IPS DF 6.9 (cell line): ENCODE measurements around the gene MILR1.
"Not testable (repeated sequence)": the region's sequence is repeated elsewhere in the genome, so short reads cannot be mapped to it uniquely, and the experiment has no call there.

Experiments
- DNase-seq: peaks from one replicate; pipeline ENCODE4 v3.0.0-alpha.2; 2013; ENCODE audit warnings: low read depth, low spot score
- H3K27ac ChIP-seq: one replicate; pipeline ENCODE4 v1.5.1; 2013; ENCODE audit warnings: low read length, control low read depth
- H3K27me3 ChIP-seq: 2 replicates; pipeline ENCODE4 v1.6.1; 2013; ENCODE audit warnings: mild to moderate bottlenecking, low read length; ENCODE audit not compliant: control insufficient read depth, insufficient read depth
- H3K36me3 ChIP-seq: 2 replicates; pipeline ENCODE4 v1.6.1; 2013; ENCODE audit warnings: low read length; ENCODE audit not compliant: control insufficient read depth, insufficient read depth
- H3K4me1 ChIP-seq: 2 replicates; pipeline ENCODE4 v1.6.1; 2013; ENCODE audit warnings: low read length; ENCODE audit not compliant: control insufficient read depth, insufficient read depth
- H3K4me3 ChIP-seq: 2 replicates; pipeline ENCODE4 v1.5.1; 2013; ENCODE audit warnings: mild to moderate bottlenecking, low read length
- H3K9me3 ChIP-seq: 2 replicates; pipeline ENCODE4 v1.6.1; 2013; ENCODE audit warnings: low read length, inconsistent platforms; ENCODE audit not compliant: control insufficient read depth, insufficient read depth
- WGBS: extraction: QIAGEN DNeasy Blood & Tissue Kit; methylation state at CpG from one replicate; pipeline ENCODE4 v1.1.7; 2013; ENCODE audit warnings: mixed read lengths, missing lambda C conversion rate; ENCODE audit not compliant: insufficient read length, insufficient coverage; 5-methylcytosine and 5-hydroxymethylcytosine counted together

MILR1 gene

DNA sequence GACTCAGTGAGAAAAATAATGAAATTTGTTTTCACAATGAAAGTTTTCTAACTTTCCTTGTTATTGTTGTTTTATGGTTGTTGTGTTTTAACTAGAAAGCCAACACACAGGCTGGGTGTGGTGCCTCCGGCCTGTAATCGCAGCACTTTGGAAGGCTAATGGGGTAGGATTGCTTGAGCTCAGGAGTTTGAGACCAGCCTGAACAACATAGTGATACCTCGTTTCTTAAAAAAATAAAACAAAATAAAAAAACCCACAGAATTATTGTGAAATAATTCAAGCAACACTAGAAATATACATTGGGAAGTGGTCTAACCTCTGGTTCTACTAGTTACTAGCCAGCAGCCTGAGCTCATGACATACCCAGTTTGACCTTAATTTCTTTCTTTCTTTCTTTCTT, 630 bp downstream of the MILR1 start:
- Histone ChIP-seq H3K36me3 (no peaks in the 10 kb centered on the region), H3K4me1 (no peaks in the 10 kb centered on the region), H3K27me3 (no peaks in the 10 kb centered on the region), H3K27ac (no peak overlapping the region), H3K4me3 (no peak overlapping the region), H3K9me3 (no peaks in the 10 kb centered on the region)
- WGBS: no CpG with 5 or more reads among the region's 3 CpGs
- DNase-seq: no peak

DNA sequence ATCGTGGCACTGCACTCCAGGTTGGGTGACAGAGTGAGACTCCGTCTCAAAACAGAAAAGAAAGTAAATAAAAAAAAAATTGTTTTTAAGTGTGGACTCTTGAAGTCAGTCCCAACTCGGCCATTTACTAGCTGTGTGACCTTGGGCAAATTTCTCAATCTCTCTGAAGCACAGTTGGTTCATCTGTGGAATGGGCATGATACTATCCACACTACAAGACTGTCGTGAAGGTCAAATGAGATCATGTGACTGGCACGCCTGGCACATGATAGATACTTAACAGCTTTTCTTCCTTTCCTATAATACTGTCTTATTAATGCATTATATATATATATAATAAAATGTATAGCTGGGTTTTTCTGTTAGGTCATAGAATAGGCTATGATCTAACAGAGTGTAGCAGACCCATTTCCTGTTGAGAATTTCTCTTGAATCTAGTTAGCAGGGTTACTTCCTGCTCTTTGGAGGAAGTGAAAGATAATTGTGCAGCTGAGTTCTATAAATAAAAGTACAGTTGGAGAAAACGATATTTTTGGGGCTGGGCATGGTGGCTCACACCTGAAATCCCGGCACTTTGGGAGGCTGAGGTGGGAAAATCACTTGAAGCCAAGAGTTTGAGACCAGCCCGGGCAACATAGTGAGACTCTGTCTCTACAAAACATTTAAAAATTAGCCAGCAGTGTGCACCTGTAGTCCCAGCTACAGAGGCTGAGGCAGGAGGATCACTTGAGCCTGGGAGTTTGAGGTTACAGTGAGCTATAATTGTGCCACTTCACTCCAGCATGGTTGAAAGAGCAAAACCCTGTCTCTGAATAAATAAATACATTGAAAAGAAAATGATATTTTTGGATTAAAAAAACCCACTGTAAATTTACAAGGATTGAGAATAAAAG, 7.3 kb downstream of the MILR1 start:
- no peaks in the 10 kb centered on the region for H3K36me3 ChIP-seq
- DNase-seq: no peak
- H3K9me3 ChIP-seq: no peaks in the 10 kb centered on the region
- no peak overlapping the region for H3K27ac ChIP-seq
- WGBS: no CpG with 5 or more reads among the region's 8 CpGs
- no peaks in the 10 kb centered on the region for H3K27me3 ChIP-seq
- no peak overlapping the region for H3K4me3 ChIP-seq
- no peaks in the 10 kb centered on the region for H3K4me1 ChIP-seq

GRCh38 chr17:64457156-64457555, 8.2 kb downstream of the MILR1 start:
- H3K4me3 ChIP-seq: no peak overlapping the region
- no peak for DNase-seq
- H3K27me3 ChIP-seq: no peaks in the 10 kb centered on the region
- H3K9me3 ChIP-seq: no peaks in the 10 kb centered on the region
- H3K27ac ChIP-seq: no peak overlapping the region
- no peaks in the 10 kb centered on the region for H3K4me1 ChIP-seq
- H3K36me3 ChIP-seq: no peaks in the 10 kb centered on the region
- no CpG with 5 or more reads among the region's 7 CpGs for WGBS

DNA sequence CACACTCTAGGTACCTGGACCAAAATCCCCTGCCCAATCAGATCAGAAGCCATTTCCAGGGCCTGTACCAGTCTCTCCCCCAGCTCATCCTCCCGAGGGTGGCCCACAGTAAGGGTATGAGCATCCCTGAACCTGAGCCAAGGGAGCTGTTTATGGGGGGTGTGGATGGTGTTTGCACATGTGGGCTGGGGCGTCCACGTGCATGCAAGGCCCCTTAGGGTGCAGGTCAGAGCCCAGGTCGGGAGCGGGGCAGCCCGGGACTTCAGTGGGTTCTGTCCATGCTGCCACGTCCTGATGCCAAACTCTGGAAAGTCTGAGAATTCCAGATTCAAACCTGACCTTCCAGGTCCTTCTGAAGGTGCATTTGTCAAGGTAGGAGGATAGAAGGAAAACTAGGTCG, 9.8 kb downstream of the MILR1 start:
- WGBS: no CpG with 5 or more reads among the region's 8 CpGs
- H3K36me3 ChIP-seq: no peaks in the 10 kb centered on the region

GRCh38 chr17:64459284-64459747, 10.4 kb downstream of the MILR1 start:
- Histone ChIP-seq H3K4me3 (no peak overlapping the region), H3K4me1 (no peaks in the 10 kb centered on the region), H3K27me3 (no peaks in the 10 kb centered on the region), H3K36me3 (no peaks in the 10 kb centered on the region), H3K9me3 (no peaks in the 10 kb centered on the region), H3K27ac (no peak overlapping the region)
- DNase-seq: no peak
- WGBS: no CpG with 5 or more reads among the region's 6 CpGs

More for the DNA sequence above, 9.8 kb downstream of the MILR1 start:
- Histone ChIP-seq H3K4me1 (no peaks in the 10 kb centered on the region), H3K9me3 (no peaks in the 10 kb centered on the region), H3K4me3 (no peak overlapping the region), H3K27ac (no peak overlapping the region), H3K27me3 (no peaks in the 10 kb centered on the region)
- DNase-seq: no peak

- not testable (repeated sequence) for H3K4me3 ChIP-seq, DNase-seq, H3K27me3 ChIP-seq, H3K36me3 ChIP-seq, H3K9me3 ChIP-seq, H3K27ac ChIP-seq, H3K4me1 ChIP-seq
- WGBS: no CpG with 5 or more reads among the region's 7 CpGs
These were observed 10.9 kb downstream of the MILR1 start for GRCh38 chr17:64459818-64460217.

- no peak for DNase-seq
- no peaks in the 10 kb centered on the region for H3K27me3 ChIP-seq
- no peaks in the 10 kb centered on the region for H3K36me3 ChIP-seq
- no peaks in the 10 kb centered on the region for H3K9me3 ChIP-seq
- H3K27ac ChIP-seq: no peak overlapping the region
- no peaks in the 10 kb centered on the region; the same call in 1 of the 2 replicates for H3K4me1 ChIP-seq
- WGBS: 100% methylated on average over 1 of the region's 8 CpGs
- no peak overlapping the region for H3K4me3 ChIP-seq
These were observed 12.0 kb downstream of the MILR1 start for GRCh38 chr17:64460955-64461354.

GRCh38 chr17:64461788-64462187, 12.9 kb downstream of the MILR1 start:
- no CpG with 5 or more reads among the region's 6 CpGs for WGBS
- Histone ChIP-seq H3K27me3 (no peaks in the 10 kb centered on the region), H3K27ac (no peak overlapping the region), H3K4me1 (peaks cover 1% of the 10 kb centered on the region; the same call in 1 of the 2 replicates), H3K9me3 (no peaks in the 10 kb centered on the region), H3K36me3 (no peaks in the 10 kb centered on the region), H3K4me3 (no peak overlapping the region)
- DNase-seq: no peak

GRCh38 chr17:64466019-64466735, 17.3 kb downstream of the MILR1 start:
- peaks cover 5% of the 10 kb centered on the region; the same call in 1 of the 2 replicates for H3K4me1 ChIP-seq
- no CpG with 5 or more reads among the region's 9 CpGs for WGBS
- H3K36me3 ChIP-seq: no peaks in the 10 kb centered on the region

GRCh38 chr17:64466834-64467233, 17.9 kb downstream of the MILR1 start:
- not testable (repeated sequence) for H3K27ac ChIP-seq, H3K4me1 ChIP-seq, DNase-seq, H3K27me3 ChIP-seq, H3K4me3 ChIP-seq, H3K36me3 ChIP-seq, H3K9me3 ChIP-seq
- WGBS: no CpG with 5 or more reads among the region's 1 CpG

More at GRCh38 chr17:64466019-64466735, 17.3 kb downstream of the MILR1 start:
- Histone ChIP-seq H3K9me3 (no peaks in the 10 kb centered on the region), H3K4me3 (no peak overlapping the region), H3K27me3 (no peaks in the 10 kb centered on the region), H3K27ac (no peak overlapping the region)
- no peak for DNase-seq
